Heart left ventricle (tissue), 16 donors: Measurements from ENCODE around the gene GDF2. TPM values are rescaled to one million over a fixed set of nuclear protein-coding genes. Genes with fewer than 3 reads are reported as not detected.

ENCODE experiments used
- ATAC-seq, 4 donors: fragments of 200-7000 bp; cut with Tn5 transposase; one replicate each; pipeline ENCODE4 v1.9.1; 2020 to 2022; ENCODE audit warnings: moderate library complexity in 4 of 4, mild to moderate bottlenecking in 3 of 4, moderate number of reproducible peaks in 1 of 4
- DNase-seq, 5 donors: peaks; one replicate each; pipeline ENCODE4 v3.0.0-alpha.2; 2020
- H3K27ac ChIP-seq, 12 donors: fragments of 200-600 bp; sonication (generic) in 4 of 12; one replicate each; pipeline versions ENCODE4 v1.5.0 to v1.8.0; 2016 to 2022; ENCODE audit warnings: mild to moderate bottlenecking in 2 of 12
- H3K27me3 ChIP-seq, 9 donors: fragments of 200-600 bp; sonication (generic) in 2 of 9; one replicate each; pipeline versions ENCODE4 v1.5.1 to v1.8.0; 2016 to 2022; ENCODE audit warnings: mild to moderate bottlenecking in 3 of 9
- H3K36me3 ChIP-seq, 9 donors: fragments of 200-600 bp; sonication (generic) in 2 of 9; one replicate each; pipeline versions ENCODE4 v1.5.0 to v1.8.0; 2018 to 2022; ENCODE audit warnings: mild to moderate bottlenecking in 2 of 9
- H3K4me1 ChIP-seq, 12 donors: fragments of 200-600 bp; sonication (generic) in 4 of 12; one replicate each; pipeline versions ENCODE4 v1.5.0 to v1.8.0; 2016 to 2022; ENCODE audit warnings: mild to moderate bottlenecking in 3 of 12
- H3K4me3 ChIP-seq, 12 donors: fragments of 200-600 bp; sonication (generic) in 4 of 12; one replicate each; pipeline versions ENCODE4 v1.5.0 to v1.8.0; 2017 to 2022; ENCODE audit warnings: mild to moderate bottlenecking in 9 of 12, moderate library complexity in 4 of 12
- H3K9me3 ChIP-seq, 12 donors: fragments of 200-600 bp; sonication (generic) in 4 of 12; one replicate each; pipeline versions ENCODE4 v1.5.0 to v1.8.0; 2016 to 2022; ENCODE audit warnings: mild to moderate bottlenecking in 1 of 12
- POLR2A ChIP-seq, 2 donors: fragments of 450-650 bp; IDR thresholded peaks; one replicate each; pipeline ENCODE4 v1.6.1; 2017; ENCODE audit warnings: antibody characterized with exemption in 2 of 2, mild to moderate bottlenecking in 2 of 2, moderate library complexity in 2 of 2
- WGBS, 4 donors: extraction: QIAGEN DNeasy Blood & Tissue Kit in 2 of 4; methylation state at CpG; one replicate each; pipeline versions ENCODE4 v1.1.5 to v1.1.7; 2013 to 2018; 5-methylcytosine and 5-hydroxymethylcytosine counted together
- intact Hi-C, 10 donors: fragments of 100-400 bp; cut with DNase I; formaldehyde crosslinking; loops; one replicate each; pipeline versions ENCODE4 v1.11.1 to v1.14.2; 2022
- polyA plus RNA-seq, 2 donors: library from polyadenylated mRNA; stranded (reverse); fragments of 200-250 nt; gene quantifications; one replicate each; pipeline ENCODE4 v1.2.3, GENCODE V29; 2013
- total RNA-seq, 9 donors: library from RNA; depleted of rRNA in 2 of 9; stranded (reverse); fragments of >200 nt in 2 of 9; fragmentation: NEBNext Ultra II Directional in 3 of 9; extraction: Animal tissue kit (Norgen Biotek cat#: 25700) in 3 of 9; gene quantifications; one replicate each; pipeline versions ENCODE4 v1.1.0 to v1.2.4, GENCODE V29; 2016 to 2023
- TF ChIP-seq, protein P1 (sequence below), 12 donors: fragments of 200-600 bp; sonication (generic) in 4 of 12; IDR thresholded peaks; one replicate each; pipeline versions ENCODE4 v1.5.0 to v1.8.0; 2018 to 2022; ENCODE audit warnings: antibody characterized with exemption in 12 of 12, mild to moderate bottlenecking in 5 of 12
- donor health status: ischemic (EF 13 %, LVEDD 7.1; RV severe dilation, severe dysfunction).
- donor health status: healthy with polysubstance abuse.
- donor health status: DM: no; HTN: yes; CAD: no.
- donor health status: DM: no; HTN: no; CAD: no.
- donor health status: ischemic (EF 25% LVEDD 6.9; RV normal size, moderate dysfunction).
- donor health status: ischemic (EF 25% LVEDD 5.7; RV mildly dilated, moderate dysfunction).
- donor health status: healthy.
- donor health status: DM: yes; HTN: yes; CAD: no.
- donor health status: ischemic (EF 35%, LVEDD 5.7; RV mildly dilated, moderate dysfunction).
- donor health status: nonischemic (EF 11% LVEDD 7.7; RV severe dilation, severe dysfunction).
- donor health status: DM: yes; HTN: yes; CAD: no.
- donor health status: PGD.
- donor health status: ischemic (EF 29% LVEDD 5.4; RV normal size, mild dysfunction).
- donor health status: nonischemic (EF 23%, LVEDD 6.1; RV moderate dilation, normal function).

The GDF2 gene
- total and polyA plus RNA-seq, 11 donors, result not detected

DNA sequence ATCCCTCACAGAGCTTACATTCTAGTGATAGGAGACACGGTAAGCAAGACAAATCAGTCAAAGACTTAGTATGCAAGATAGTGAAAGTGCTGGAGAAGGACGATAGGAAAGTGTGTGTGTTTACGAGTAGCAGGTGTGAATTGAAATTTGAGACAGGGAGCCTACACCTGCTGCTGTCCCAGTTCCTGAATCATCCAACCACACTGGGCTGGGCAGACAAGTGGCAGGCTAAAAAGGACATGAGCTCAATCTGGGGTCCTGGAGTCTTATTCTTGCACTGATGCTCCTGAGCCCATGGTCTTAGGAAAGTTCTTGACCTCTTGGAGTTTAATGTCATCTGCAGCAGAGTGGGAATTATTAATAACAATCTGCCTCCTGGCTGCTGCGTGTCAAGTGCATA lies 42.1 kb downstream of the GDF2 start:
- Histone ChIP-seq H3K4me1 (peaks cover 0 to 13% (median 0%) of the 10 kb centered on the region in 12 donors), H3K27me3 (no peaks in the 10 kb centered on the region), H3K4me3 (no peak overlapping the region), H3K27ac (no peak overlapping the region), H3K36me3 (no peaks in the 10 kb centered on the region), H3K9me3 (no peaks in the 10 kb centered on the region)
- no peak for ATAC-seq
- intact Hi-C loops, result loop anchor here in 1 of 10 donors (10.0 kb wide), 1 partner anchor 90 kb away; no protein-coding TSS in a partner anchor
- no peak for TF ChIP-seq POLR2A (IDR thresholded peaks at IDR 0.05)
- TF ChIP-seq, protein P1, sequence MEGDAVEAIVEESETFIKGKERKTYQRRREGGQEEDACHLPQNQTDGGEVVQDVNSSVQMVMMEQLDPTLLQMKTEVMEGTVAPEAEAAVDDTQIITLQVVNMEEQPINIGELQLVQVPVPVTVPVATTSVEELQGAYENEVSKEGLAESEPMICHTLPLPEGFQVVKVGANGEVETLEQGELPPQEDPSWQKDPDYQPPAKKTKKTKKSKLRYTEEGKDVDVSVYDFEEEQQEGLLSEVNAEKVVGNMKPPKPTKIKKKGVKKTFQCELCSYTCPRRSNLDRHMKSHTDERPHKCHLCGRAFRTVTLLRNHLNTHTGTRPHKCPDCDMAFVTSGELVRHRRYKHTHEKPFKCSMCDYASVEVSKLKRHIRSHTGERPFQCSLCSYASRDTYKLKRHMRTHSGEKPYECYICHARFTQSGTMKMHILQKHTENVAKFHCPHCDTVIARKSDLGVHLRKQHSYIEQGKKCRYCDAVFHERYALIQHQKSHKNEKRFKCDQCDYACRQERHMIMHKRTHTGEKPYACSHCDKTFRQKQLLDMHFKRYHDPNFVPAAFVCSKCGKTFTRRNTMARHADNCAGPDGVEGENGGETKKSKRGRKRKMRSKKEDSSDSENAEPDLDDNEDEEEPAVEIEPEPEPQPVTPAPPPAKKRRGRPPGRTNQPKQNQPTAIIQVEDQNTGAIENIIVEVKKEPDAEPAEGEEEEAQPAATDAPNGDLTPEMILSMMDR (IDR thresholded peaks at IDR 0.05), result no peak
- WGBS, 4 donors, result 55 to 59% (median 59%) methylated on average over 4 of the region's 4 CpGs
- no peak for DNase-seq

DNA sequence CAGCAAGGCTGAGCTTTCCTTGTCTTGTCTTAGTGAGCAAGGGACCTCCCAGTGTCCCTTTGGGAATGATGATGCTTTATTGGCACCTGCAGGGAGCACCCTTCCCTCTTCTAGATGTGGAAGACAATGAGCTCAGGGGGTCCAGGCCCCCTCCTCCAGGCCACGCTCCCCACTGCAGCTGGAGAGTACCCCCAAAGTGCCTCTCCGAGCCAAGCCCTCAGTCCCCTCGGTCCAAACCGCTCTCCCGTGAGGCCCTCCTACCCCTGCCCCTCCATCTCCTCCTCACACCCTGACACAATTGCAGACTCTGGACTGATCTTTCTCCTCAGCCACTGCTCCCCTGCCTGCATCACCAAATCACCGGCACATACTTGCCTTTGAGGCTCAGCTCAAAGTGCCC lies 42.7 kb downstream of the GDF2 start:
- WGBS, 4 donors, result 85 to 93% (median 92%) methylated on average over 6 of the region's 6 CpGs
- Histone ChIP-seq H3K27me3 (no peaks in the 10 kb centered on the region), H3K27ac (no peak overlapping the region), H3K9me3 (no peaks in the 10 kb centered on the region), H3K36me3 (no peaks in the 10 kb centered on the region), H3K4me3 (no peak overlapping the region), H3K4me1 (peaks cover 0 to 13% (median 0%) of the 10 kb centered on the region in 12 donors)
- TF ChIP-seq, protein P1 (IDR thresholded peaks at IDR 0.05), result no peak
- TF ChIP-seq POLR2A (IDR thresholded peaks at IDR 0.05), result no peak
- DNase-seq, result no peak
- intact Hi-C loops, result loop anchor here in 1 of 10 donors (10.0 kb wide), 1 partner anchor 90 kb away; no protein-coding TSS in a partner anchor
- no peak for ATAC-seq

DNA sequence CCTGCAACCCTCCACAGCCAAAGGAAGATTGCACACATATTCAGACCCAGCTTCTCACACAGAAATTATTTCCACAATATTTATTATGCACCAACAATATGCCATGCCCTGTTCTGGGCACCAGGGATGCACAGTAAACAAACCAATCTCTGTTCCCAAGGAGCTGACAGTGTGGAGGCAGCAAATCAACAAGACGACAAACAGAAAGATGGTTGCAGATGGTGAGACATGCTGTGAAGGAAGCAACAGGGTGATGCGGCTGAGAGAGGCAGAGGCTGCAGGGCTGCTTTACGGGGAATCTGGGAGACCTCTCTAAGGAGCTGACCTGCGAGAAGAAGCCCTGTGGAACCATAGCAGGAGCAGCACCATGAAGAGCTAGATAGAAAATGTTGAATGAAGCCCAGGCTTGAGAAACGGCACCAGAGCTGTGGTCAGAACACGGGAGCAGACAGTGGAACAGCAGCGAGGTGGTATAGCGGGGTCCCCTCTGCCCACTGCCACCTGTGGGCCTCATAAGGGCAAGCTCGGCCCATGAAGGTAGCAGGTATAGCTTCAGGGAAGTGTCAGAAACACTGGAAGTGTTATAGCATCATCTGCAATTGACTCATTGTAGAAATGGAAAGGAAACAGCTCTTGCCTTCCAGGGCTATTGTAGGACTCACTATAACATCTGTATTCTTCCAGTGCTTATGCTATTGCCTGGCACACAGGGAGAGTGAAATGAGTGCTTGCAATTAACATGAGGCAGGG lies 43.4 kb downstream of the GDF2 start:
- Histone ChIP-seq H3K27me3 (no peaks in the 10 kb centered on the region), H3K9me3 (no peaks in the 10 kb centered on the region), H3K4me3 (no peak overlapping the region), H3K27ac (no peak overlapping the region), H3K4me1 (peaks cover 0 to 7% (median 0%) of the 10 kb centered on the region in 12 donors), H3K36me3 (no peaks in the 10 kb centered on the region)
- no peak for DNase-seq
- intact Hi-C loops, result loop anchor here in 1 of 10 donors (10.0 kb wide), 1 partner anchor 89 kb away; no protein-coding TSS in a partner anchor
- ATAC-seq, result no peak
- WGBS, 4 donors, result 86 to 94% (median 89%) methylated on average over 9 of the region's 9 CpGs
- TF ChIP-seq, protein P1 (IDR thresholded peaks at IDR 0.05), result no peak
- TF ChIP-seq POLR2A (IDR thresholded peaks at IDR 0.05), result no peak

DNA sequence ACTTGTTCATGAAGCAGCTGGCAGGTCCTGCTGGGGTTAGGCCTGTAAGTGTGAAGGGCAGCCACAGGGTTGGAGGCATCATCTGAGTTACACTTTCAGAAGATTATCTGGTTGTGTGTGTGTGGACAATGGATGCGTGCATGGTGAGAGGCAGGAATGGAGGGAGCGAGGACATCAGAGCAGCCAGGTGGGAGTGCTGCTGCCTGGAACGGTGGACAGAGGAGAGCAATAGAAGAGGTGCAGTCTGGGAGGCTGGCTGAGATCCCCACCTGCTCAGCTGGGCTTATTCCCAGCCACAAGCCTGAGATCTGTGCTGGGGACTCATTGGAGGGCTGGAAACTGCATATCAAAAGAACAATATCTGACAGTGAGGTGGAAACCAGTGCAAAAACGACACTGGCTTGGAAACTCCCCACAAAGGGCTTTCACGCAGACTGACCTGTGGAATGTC lies 44.0 kb downstream of the GDF2 start:
- TF ChIP-seq, protein P1 (IDR thresholded peaks at IDR 0.05), result no peak
- Histone ChIP-seq H3K36me3 (no peaks in the 10 kb centered on the region), H3K27ac (no peak overlapping the region), H3K9me3 (no peaks in the 10 kb centered on the region), H3K27me3 (no peaks in the 10 kb centered on the region), H3K4me1 (peaks cover 0 to under 1% (median 0%) of the 10 kb centered on the region in 12 donors), H3K4me3 (no peak overlapping the region)
- intact Hi-C loops, result loop anchor here in 1 of 10 donors (10.0 kb wide), 1 partner anchor 89 kb away; no protein-coding TSS in a partner anchor
- WGBS, 4 donors, result 72 to 73% (median 72%) methylated on average over 5 of the region's 5 CpGs
- DNase-seq (no peak), ATAC-seq (no peak)
